ENCODE results near the gene TERB2.

- TF ChIP-seq CTCF (IDR thresholded peaks at IDR 0.05), result no peak
- TF ChIP-seq POLR2A (IDR thresholded peaks at IDR 0.05), result no peak
These were observed 45.4 kb upstream of the TERB2 start for GRCh38 chr15:44910981-44911625.
